Common myeloid progenitor, CD34-positive (primary cell): ENCODE results near the gene LHX5. TPM values are rescaled to one million over a fixed set of nuclear protein-coding genes. Genes with fewer than 3 reads are reported as not detected.

Source experiments
- CTCF ChIA-PET: fragments of 350-600 bp; sonication (Branson Sonifier 250); formaldehyde crosslinking; loops from one replicate; lab custom pipeline; 2021; ENCODE audit warnings: antibody characterized with exemption; lab: Charles Lee
- POLR2A ChIA-PET: fragments of 350-600 bp; sonication (Branson Sonifier 250); formaldehyde crosslinking; loops from one replicate; lab custom pipeline; 2021; ENCODE audit warnings: antibody characterized with exemption; lab: Charles Lee
- DNase-seq, 3 donors: peaks; one replicate each; pipeline versions ENCODE4 v3.0.0 to v3.0.0-alpha.2; 2013
- H3K27ac ChIP-seq, 2 experiments: 1 replicate in 1 of 2; 2 replicates in 1 of 2; pipeline ENCODE4 v1.7.0; 2013; ENCODE audit warnings: inconsistent platforms in 2 of 2, low read length in 2 of 2, mild to moderate bottlenecking in 2 of 2, low read depth in 1 of 2, moderate library complexity in 1 of 2; ENCODE audit not compliant: severe bottlenecking in 2 of 2, insufficient read depth in 1 of 2, poor library complexity in 1 of 2
- H3K27me3 ChIP-seq, 5 experiments: replicated peaks in 2 of 5; 1 replicate in 3 of 5; 2 replicates in 2 of 5; pipeline versions ENCODE4 v1.6.1 to v1.7.0; 2013; ENCODE audit warnings: low read length in 4 of 5, mild to moderate bottlenecking in 2 of 5, moderate library complexity in 2 of 5, inconsistent platforms in 1 of 5; ENCODE audit not compliant: insufficient read depth in 5 of 5, control insufficient read depth in 4 of 5
- H3K36me3 ChIP-seq, 4 experiments: 1 replicate in 2 of 4; 2 replicates in 2 of 4; pipeline versions ENCODE4 v1.6.1 to v1.7.0; 2013; ENCODE audit warnings: low read length in 3 of 4, control low read depth in 1 of 4, mild to moderate bottlenecking in 1 of 4; ENCODE audit not compliant: control insufficient read depth in 4 of 4, insufficient read depth in 4 of 4
- H3K4me1 ChIP-seq, 4 experiments: 1 replicate in 3 of 4; 2 replicates in 1 of 4; pipeline versions ENCODE4 v1.6.1 to v1.7.1; 2013; ENCODE audit warnings: low read length in 3 of 4, mild to moderate bottlenecking in 3 of 4, control low read depth in 1 of 4, inconsistent platforms in 1 of 4, moderate library complexity in 1 of 4; ENCODE audit not compliant: control insufficient read depth in 4 of 4, insufficient read depth in 4 of 4; ENCODE audit errors: control extremely low read depth in 1 of 4
- H3K4me3 ChIP-seq, 7 experiments: 1 replicate in 4 of 7; 2 replicates in 3 of 7; pipeline versions ENCODE4 v1.5.1 to v1.7.0; 2013; ENCODE audit warnings: mild to moderate bottlenecking in 7 of 7, low read length in 6 of 7, moderate library complexity in 6 of 7, inconsistent platforms in 2 of 7, low read depth in 2 of 7, control low read depth in 1 of 7; ENCODE audit not compliant: insufficient read depth in 4 of 7, control insufficient read depth in 1 of 7; ENCODE audit errors: extremely low read depth in 1 of 7
- H3K9me3 ChIP-seq, 5 experiments: 1 replicate in 4 of 5; 2 replicates in 1 of 5; pipeline versions ENCODE4 v1.6.1 to v1.7.1; 2013; ENCODE audit warnings: low read length in 4 of 5, mild to moderate bottlenecking in 2 of 5, inconsistent platforms in 1 of 5, low read depth in 1 of 5, moderate library complexity in 1 of 5; ENCODE audit not compliant: control insufficient read depth in 4 of 5, insufficient read depth in 2 of 5; ENCODE audit errors: control extremely low read depth in 1 of 5
- WGBS: methylation state at CpG from one replicate; pipeline ENCODE4 v1.1.5; 2013; ENCODE audit not compliant: insufficient coverage; 5-methylcytosine and 5-hydroxymethylcytosine counted together
- polyA plus RNA-seq: library from polyadenylated mRNA; unstranded; fragments of 120-200 nt; gene quantifications from one replicate; pipeline ENCODE4 v1.2.1, GENCODE V29; 2013

The LHX5 gene
- polyA plus RNA-seq = not detected

GRCh38 chr12:113471619-113472171, at the start of gene LHX5:
Gene LHX5, minus strand, starts transcription at chr12:113471871. Its CDS starts 373 bp downstream, at chr12:113471498.
- 7% methylated on average over 39 of the region's 43 CpGs for WGBS
- Histone ChIP-seq H3K27ac (no peak within 1 kb of the TSS), H3K4me3 (no peak within 1 kb of the TSS), H3K36me3 (no peaks in the 10 kb centered on the region), H3K9me3 (no peaks in the 10 kb centered on the region), H3K4me1 (peaks cover 0 to 26% (median 12%) of the 10 kb centered on the region in 4 experiments), H3K27me3 (peaks cover 10 to 100% (median 64%) of the 10 kb centered on the region in 5 experiments)
- CTCF ChIA-PET = interaction anchor here (2.5 kb wide), 1 partner anchor 10 kb away, joined by 5 read pairs; no protein-coding TSS in a partner anchor
- POLR2A ChIA-PET = no interaction called here
- no peak for DNase-seq

- CTCF ChIA-PET = no interaction called here
- Histone ChIP-seq H3K4me1 (no peaks in the 10 kb centered on the region), H3K9me3 (peaks cover 0 to 16% (median 2%) of the 10 kb centered on the region in 5 experiments), H3K4me3 (no peak overlapping the region), H3K27me3 (peaks cover 17 to 88% (median 30%) of the 10 kb centered on the region in 5 experiments), H3K36me3 (no peaks in the 10 kb centered on the region), H3K27ac (no peak overlapping the region)
- 8% methylated on average over 25 of the region's 40 CpGs for WGBS
- DNase-seq = no peak
- POLR2A ChIA-PET = no interaction called here
These were observed 48.0 kb upstream of the LHX5 start for GRCh38 chr12:113519464-113520307.

GRCh38 chr12:113515082-113515856, 43.6 kb upstream of the LHX5 start:
- POLR2A ChIA-PET = no interaction called here
- CTCF ChIA-PET = no interaction called here
- DNase-seq = no peak
- Histone ChIP-seq H3K4me1 (no peaks in the 10 kb centered on the region), H3K27ac (no peak overlapping the region), H3K36me3 (no peaks in the 10 kb centered on the region), H3K27me3 (peaks cover 20 to 93% (median 24%) of the 10 kb centered on the region in 5 experiments), H3K9me3 (peaks cover 0 to 13% (median 2%) of the 10 kb centered on the region in 5 experiments), H3K4me3 (no peak overlapping the region)
- 3% methylated on average over 25 of the region's 31 CpGs for whole genome bisulfite sequencing

GRCh38 chr12:113514602-113515001, 42.9 kb upstream of the LHX5 start:
- CTCF ChIA-PET = no interaction called here

GRCh38 chr12:113512568-113512967, 40.9 kb upstream of the LHX5 start:
- CTCF ChIA-PET = no interaction called here
- Histone ChIP-seq H3K27ac (no peak overlapping the region), H3K27me3 (peaks cover 11 to 91% (median 20%) of the 10 kb centered on the region in 5 experiments), H3K4me1 (no peaks in the 10 kb centered on the region), H3K4me3 (no peak overlapping the region), H3K9me3 (peaks cover 0 to 5% (median 1%) of the 10 kb centered on the region in 5 experiments), H3K36me3 (no peaks in the 10 kb centered on the region)
- POLR2A ChIA-PET = no interaction called here
- 17% methylated on average over 3 of the region's 3 CpGs for WGBS
- no peak for DNase-seq

More at GRCh38 chr12:113514602-113515001, 42.9 kb upstream of the LHX5 start:
- Histone ChIP-seq H3K4me1 (no peaks in the 10 kb centered on the region), H3K27ac (no peak overlapping the region), H3K36me3 (no peaks in the 10 kb centered on the region), H3K27me3 (peaks cover 21 to 93% (median 24%) of the 10 kb centered on the region in 5 experiments), H3K9me3 (peaks cover 0 to 13% (median 2%) of the 10 kb centered on the region in 5 experiments), H3K4me3 (no peak overlapping the region)
- POLR2A ChIA-PET = no interaction called here
- DNase-seq = no peak
- WGBS = 30% methylated on average over 7 of the region's 8 CpGs

GRCh38 chr12:113506867-113507266, 35.2 kb upstream of the LHX5 start:
- ChIA-PET POLR2A (no interaction called here), CTCF (no interaction called here)
- peaks cover 0 to 10% (median 2%) of the 10 kb centered on the region in 5 experiments for H3K9me3 ChIP-seq
- 65% methylated on average over 2 of the region's 2 CpGs for WGBS
- no peak overlapping the region for H3K4me3 ChIP-seq
- H3K4me1 ChIP-seq = no peaks in the 10 kb centered on the region
- no peak overlapping the region for H3K27ac ChIP-seq
- DNase-seq = no peak
- peaks cover 0 to 77% (median 18%) of the 10 kb centered on the region in 5 experiments for H3K27me3 ChIP-seq
- no peaks in the 10 kb centered on the region for H3K36me3 ChIP-seq
